ENCODE measurements around the gene DNPEP.

Gene DNPEP

GRCh38 chr2:219423652-219424377 is 36.1 kb upstream of the DNPEP start:
- no peaks in the 10 kb centered on the region for H3K9me3 Mint-ChIP-seq (ENCODE audit: low read depth)
- H3K27me3 Mint-ChIP-seq = peaks cover 6% of the 10 kb centered on the region
- H3K36me3 Mint-ChIP-seq = no peaks in the 10 kb centered on the region
- no peak overlapping the region for H3K4me3 Mint-ChIP-seq
- no peak overlapping the region for H3K27ac Mint-ChIP-seq
- H3K4me1 Mint-ChIP-seq (ENCODE audit: low read depth) = no peaks in the 10 kb centered on the region

GRCh38 chr2:219422952-219423534 is 35.3 kb upstream of the DNPEP start:
- Mint-ChIP-seq H3K4me1 (ENCODE audit: low read depth) (peaks cover 1% of the 10 kb centered on the region), H3K4me3 (no peak overlapping the region), H3K27me3 (peaks cover 6% of the 10 kb centered on the region), H3K9me3 (ENCODE audit: low read depth) (no peaks in the 10 kb centered on the region), H3K27ac (no peak overlapping the region), H3K36me3 (no peaks in the 10 kb centered on the region)

DNA sequence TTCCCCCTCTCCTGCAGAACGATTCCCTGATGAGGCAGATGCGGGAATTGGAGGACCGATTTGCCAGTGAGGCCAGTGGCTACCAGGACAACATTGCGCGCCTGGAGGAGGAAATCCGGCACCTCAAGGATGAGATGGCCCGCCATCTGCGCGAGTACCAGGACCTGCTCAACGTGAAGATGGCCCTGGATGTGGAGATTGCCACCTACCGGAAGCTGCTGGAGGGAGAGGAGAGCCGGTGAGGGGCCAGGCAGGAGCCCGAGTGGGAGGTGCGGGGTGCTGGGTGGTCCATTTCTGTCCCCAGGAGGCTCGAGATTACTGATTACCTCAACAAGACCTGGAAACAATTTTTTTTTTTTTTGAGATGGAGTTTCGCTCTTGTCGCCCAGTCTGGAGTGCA is 33.6 kb upstream of the DNPEP start:
- no peaks in the 10 kb centered on the region for H3K36me3 Mint-ChIP-seq
- H3K4me1 Mint-ChIP-seq (ENCODE audit: low read depth) = peaks cover 1% of the 10 kb centered on the region
- peaks cover 6% of the 10 kb centered on the region for H3K27me3 Mint-ChIP-seq
- no peak overlapping the region for H3K27ac Mint-ChIP-seq
- no peak overlapping the region for H3K4me3 Mint-ChIP-seq
- no peaks in the 10 kb centered on the region for H3K9me3 Mint-ChIP-seq (ENCODE audit: low read depth)

DNA sequence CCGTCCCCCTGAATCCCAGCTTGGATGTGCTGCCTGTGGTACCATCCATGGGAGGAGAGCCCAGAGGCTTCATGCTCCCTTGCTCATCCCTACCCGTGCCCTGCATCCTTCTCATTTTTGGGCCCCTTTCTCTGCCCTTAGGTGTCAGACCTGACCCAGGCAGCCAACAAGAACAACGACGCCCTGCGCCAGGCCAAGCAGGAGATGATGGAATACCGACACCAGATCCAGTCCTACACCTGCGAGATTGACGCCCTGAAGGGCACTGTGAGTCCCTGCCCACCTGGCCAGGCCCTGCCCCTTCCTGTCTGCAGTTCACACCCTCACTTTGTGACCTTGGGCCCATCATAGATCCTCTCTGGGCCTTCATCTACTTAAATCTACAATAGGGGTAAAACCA is 33.0 kb upstream of the DNPEP start:
- Mint-ChIP-seq H3K27me3 (peaks cover 6% of the 10 kb centered on the region), H3K4me1 (ENCODE audit: low read depth) (peaks cover 1% of the 10 kb centered on the region), H3K9me3 (ENCODE audit: low read depth) (no peaks in the 10 kb centered on the region), H3K27ac (no peak overlapping the region), H3K4me3 (no peak overlapping the region), H3K36me3 (no peaks in the 10 kb centered on the region)

DNA sequence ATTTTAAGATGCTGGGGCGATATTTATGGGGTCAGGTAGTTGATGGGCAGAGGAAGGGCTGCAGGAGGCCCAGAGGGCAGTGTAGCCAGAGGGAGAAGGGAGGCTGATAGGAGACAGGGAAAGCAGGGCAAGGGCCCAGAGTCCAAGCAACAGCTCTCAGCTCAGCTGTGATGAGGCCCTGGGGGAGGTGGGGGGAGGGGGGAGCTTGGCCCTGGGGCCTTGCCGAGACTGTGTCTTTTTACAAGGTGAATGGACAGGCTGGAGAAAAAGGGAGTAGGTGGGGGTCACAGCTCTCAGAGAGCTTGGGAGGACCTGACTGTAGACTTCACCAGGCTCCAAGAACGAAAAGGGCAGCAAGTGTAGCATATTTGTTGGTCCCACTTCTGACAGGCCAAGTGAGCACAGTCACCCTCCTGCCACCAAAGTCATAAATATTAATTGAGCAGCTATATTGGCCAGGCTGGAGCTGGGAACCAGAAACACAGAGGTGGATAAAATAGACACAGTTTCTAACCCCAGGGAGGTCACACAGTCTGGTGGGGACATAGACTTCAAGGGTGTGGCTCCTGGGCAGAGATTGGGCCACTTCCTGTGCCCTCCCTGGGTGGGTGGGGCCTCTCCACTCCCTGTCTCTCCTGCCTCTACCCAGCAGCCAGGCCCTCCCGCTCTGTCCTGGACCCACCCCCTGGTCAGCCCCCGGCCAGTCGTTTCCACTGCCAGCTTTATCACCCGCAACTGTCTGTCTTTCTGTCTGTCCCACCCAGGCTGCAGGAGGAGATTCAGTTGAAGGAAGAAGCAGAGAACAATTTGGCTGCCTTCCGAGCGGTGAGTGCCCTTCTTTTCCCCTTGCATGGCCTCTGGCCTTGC is 31.9 kb upstream of the DNPEP start:
- Mint-ChIP-seq H3K36me3 (no peaks in the 10 kb centered on the region), H3K27ac (no peak overlapping the region), H3K4me1 (ENCODE audit: low read depth) (peaks cover 1% of the 10 kb centered on the region), H3K9me3 (ENCODE audit: low read depth) (no peaks in the 10 kb centered on the region), H3K4me3 (no peak overlapping the region), H3K27me3 (peaks cover 6% of the 10 kb centered on the region)

DNA sequence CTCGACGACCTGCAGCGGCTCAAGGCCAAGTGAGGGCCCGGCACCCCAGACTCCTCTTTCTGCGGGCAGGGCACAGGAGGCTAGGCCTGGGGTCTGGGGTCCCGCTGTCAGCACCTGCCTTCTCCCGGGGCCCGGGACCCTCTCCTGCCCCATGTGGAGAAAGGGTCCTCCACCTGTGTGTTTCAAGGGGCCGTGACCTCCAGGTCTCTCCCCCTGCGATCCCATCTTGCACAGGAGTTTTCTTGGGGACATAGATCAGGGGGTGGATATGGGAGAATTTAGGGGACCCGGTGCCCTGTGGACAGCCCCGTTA is 31.3 kb upstream of the DNPEP start:
- Mint-ChIP-seq H3K4me3 (no peak overlapping the region), H3K4me1 (ENCODE audit: low read depth) (peaks cover 1% of the 10 kb centered on the region), H3K27me3 (peaks cover 6% of the 10 kb centered on the region), H3K9me3 (ENCODE audit: low read depth) (no peaks in the 10 kb centered on the region), H3K36me3 (no peaks in the 10 kb centered on the region), H3K27ac (no peak overlapping the region)

GRCh38 chr2:219418155-219419011 is 30.7 kb upstream of the DNPEP start, which contains the start of gene DES:
DES (plus strand) TSS chr2:219418377; CDS start chr2:219418463, 86 bp downstream.
- Mint-ChIP-seq H3K27ac (no peak within 1 kb of the TSS), H3K9me3 (ENCODE audit: low read depth) (no peaks in the 10 kb centered on the region), H3K4me1 (ENCODE audit: low read depth) (peaks cover 1% of the 10 kb centered on the region), H3K27me3 (peaks cover 8% of the 10 kb centered on the region), H3K4me3 (no peak within 1 kb of the TSS), H3K36me3 (no peaks in the 10 kb centered on the region)

DNA sequence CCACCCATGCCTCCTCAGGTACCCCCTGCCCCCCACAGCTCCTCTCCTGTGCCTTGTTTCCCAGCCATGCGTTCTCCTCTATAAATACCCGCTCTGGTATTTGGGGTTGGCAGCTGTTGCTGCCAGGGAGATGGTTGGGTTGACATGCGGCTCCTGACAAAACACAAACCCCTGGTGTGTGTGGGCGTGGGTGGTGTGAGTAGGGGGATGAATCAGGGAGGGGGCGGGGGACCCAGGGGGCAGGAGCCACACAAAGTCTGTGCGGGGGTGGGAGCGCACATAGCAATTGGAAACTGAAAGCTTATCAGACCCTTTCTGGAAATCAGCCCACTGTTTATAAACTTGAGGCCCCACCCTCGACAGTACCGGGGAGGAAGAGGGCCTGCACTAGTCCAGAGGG is 29.7 kb upstream of the DNPEP start:
- no peak overlapping the region for H3K4me3 Mint-ChIP-seq
- H3K27me3 Mint-ChIP-seq = peaks cover 10% of the 10 kb centered on the region
- peaks cover 1% of the 10 kb centered on the region for H3K36me3 Mint-ChIP-seq
- no peaks in the 10 kb centered on the region for H3K9me3 Mint-ChIP-seq (ENCODE audit: low read depth)
- peaks cover 1% of the 10 kb centered on the region for H3K4me1 Mint-ChIP-seq (ENCODE audit: low read depth)
- no peak overlapping the region for H3K27ac Mint-ChIP-seq

DNA sequence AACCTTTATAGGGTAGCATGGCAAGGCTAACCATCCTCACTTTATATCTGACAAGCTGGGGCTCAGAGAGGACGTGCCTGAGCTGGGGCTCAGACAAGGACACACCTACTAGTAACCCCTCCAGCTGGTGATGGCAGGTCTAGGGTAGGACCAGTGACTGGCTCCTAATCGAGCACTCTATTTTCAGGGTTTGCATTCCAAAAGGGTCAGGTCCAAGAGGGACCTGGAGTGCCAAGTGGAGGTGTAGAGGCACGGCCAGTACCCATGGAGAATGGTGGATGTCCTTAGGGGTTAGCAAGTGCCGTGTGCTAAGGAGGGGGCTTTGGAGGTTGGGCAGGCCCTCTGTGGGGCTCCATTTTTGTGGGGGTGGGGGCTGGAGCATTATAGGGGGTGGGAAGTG is 29.2 kb upstream of the DNPEP start:
- Mint-ChIP-seq H3K27me3 (peaks cover 10% of the 10 kb centered on the region), H3K27ac (no peak overlapping the region), H3K9me3 (ENCODE audit: low read depth) (no peaks in the 10 kb centered on the region), H3K4me3 (no peak overlapping the region), H3K36me3 (peaks cover 3% of the 10 kb centered on the region), H3K4me1 (ENCODE audit: low read depth) (peaks cover 1% of the 10 kb centered on the region)

DNA sequence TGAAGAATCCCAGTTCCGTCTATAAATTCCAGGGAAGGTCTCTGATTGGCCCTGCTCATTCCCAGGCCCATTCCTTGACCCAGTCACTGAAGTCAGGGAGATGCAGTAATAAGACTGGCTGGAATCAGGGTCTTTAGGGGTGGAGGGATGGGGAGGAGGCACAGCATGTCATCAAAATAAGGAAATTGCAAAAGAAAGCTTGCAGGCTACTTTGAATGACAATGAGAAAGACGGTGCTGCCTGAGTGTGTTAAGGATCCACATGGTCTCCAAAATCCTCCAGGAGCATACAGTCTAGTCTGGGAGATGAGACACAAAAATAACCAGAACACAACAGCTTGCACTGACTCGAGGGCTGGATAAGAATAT is 28.5 kb upstream of the DNPEP start:
- no peaks in the 10 kb centered on the region for H3K9me3 Mint-ChIP-seq (ENCODE audit: low read depth)
- no peak overlapping the region for H3K4me3 Mint-ChIP-seq
- no peak overlapping the region for H3K27ac Mint-ChIP-seq
- H3K36me3 Mint-ChIP-seq = peaks cover 3% of the 10 kb centered on the region
- peaks cover 1% of the 10 kb centered on the region for H3K4me1 Mint-ChIP-seq (ENCODE audit: low read depth)
- H3K27me3 Mint-ChIP-seq = peaks cover 12% of the 10 kb centered on the region

GRCh38 chr2:219415580-219416234 is 28.0 kb upstream of the DNPEP start:
- Mint-ChIP-seq H3K36me3 (peaks cover 3% of the 10 kb centered on the region), H3K9me3 (ENCODE audit: low read depth) (no peaks in the 10 kb centered on the region), H3K27me3 (peaks cover 12% of the 10 kb centered on the region), H3K4me3 (no peak overlapping the region), H3K4me1 (ENCODE audit: low read depth) (peaks cover 1% of the 10 kb centered on the region), H3K27ac (no peak overlapping the region)

- H3K4me1 Mint-ChIP-seq (ENCODE audit: low read depth) = peaks cover 1% of the 10 kb centered on the region
- H3K36me3 Mint-ChIP-seq = peaks cover 3% of the 10 kb centered on the region
- H3K27ac Mint-ChIP-seq = no peak overlapping the region
- H3K4me3 Mint-ChIP-seq = no peak overlapping the region
- no peaks in the 10 kb centered on the region for H3K9me3 Mint-ChIP-seq (ENCODE audit: low read depth)
- peaks cover 10% of the 10 kb centered on the region for H3K27me3 Mint-ChIP-seq
These were observed 27.1 kb upstream of the DNPEP start for GRCh38 chr2:219414857-219415256.

DNA sequence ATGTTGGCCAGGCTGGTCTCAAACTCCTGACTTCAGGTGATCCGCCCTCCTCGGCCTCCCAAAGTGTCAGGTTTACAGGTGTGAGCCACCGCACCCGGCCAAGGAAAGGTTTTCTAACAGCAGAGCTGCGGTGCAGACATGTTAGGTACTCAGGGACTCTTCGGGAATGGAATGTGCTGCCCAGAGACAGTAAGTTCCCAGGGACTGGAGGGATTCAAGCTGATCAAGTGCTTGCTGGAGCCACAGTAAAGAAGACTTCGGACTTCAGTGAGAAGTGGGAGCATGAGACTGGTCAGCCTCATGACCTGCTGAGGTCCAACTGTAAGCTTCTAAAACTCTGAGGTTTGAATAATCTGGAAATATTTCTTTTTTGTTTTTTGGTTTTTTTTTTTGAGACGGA is 22.7 kb upstream of the DNPEP start:
- H3K27ac Mint-ChIP-seq = no peak overlapping the region
- H3K36me3 Mint-ChIP-seq = peaks cover 3% of the 10 kb centered on the region
- no peaks in the 10 kb centered on the region for H3K9me3 Mint-ChIP-seq (ENCODE audit: low read depth)
- no peaks in the 10 kb centered on the region for H3K4me1 Mint-ChIP-seq (ENCODE audit: low read depth)
- no peak overlapping the region for H3K4me3 Mint-ChIP-seq
- peaks cover 10% of the 10 kb centered on the region for H3K27me3 Mint-ChIP-seq

DNA sequence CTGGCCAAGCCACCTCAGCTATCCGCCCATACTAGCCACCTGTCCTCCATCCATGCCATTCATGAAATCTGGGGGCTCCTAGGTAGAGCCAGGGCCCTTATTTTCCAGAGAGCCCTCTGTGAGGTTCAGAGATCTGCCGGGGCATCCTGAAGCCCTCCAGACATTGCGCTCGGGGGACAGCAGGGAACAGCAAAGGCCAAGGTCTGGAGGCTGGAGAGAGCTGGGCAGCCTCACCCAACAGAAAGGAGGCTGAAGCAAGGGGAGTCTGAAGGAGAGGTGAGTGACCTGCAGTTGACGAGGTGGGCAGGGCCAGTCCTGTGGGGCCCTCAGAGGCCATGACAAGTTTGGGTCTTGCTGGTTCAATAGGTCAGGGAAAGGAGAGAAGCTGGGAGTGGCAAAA is 21.9 kb upstream of the DNPEP start:
- Mint-ChIP-seq H3K27ac (no peak overlapping the region), H3K4me1 (ENCODE audit: low read depth) (no peaks in the 10 kb centered on the region), H3K27me3 (peaks cover 10% of the 10 kb centered on the region), H3K9me3 (ENCODE audit: low read depth) (no peaks in the 10 kb centered on the region), H3K36me3 (peaks cover 3% of the 10 kb centered on the region), H3K4me3 (no peak overlapping the region)
